TTC549 (cell line): ENCODE measurements around the gene CHPF2.

Experiments used
- FAIRE-seq: peaks from 2 replicates; lab custom pipeline; 2012; peaks lifted over from hg19 to GRCh38; lab: Jason Lieb, UNC

Gene CHPF2

DNA sequence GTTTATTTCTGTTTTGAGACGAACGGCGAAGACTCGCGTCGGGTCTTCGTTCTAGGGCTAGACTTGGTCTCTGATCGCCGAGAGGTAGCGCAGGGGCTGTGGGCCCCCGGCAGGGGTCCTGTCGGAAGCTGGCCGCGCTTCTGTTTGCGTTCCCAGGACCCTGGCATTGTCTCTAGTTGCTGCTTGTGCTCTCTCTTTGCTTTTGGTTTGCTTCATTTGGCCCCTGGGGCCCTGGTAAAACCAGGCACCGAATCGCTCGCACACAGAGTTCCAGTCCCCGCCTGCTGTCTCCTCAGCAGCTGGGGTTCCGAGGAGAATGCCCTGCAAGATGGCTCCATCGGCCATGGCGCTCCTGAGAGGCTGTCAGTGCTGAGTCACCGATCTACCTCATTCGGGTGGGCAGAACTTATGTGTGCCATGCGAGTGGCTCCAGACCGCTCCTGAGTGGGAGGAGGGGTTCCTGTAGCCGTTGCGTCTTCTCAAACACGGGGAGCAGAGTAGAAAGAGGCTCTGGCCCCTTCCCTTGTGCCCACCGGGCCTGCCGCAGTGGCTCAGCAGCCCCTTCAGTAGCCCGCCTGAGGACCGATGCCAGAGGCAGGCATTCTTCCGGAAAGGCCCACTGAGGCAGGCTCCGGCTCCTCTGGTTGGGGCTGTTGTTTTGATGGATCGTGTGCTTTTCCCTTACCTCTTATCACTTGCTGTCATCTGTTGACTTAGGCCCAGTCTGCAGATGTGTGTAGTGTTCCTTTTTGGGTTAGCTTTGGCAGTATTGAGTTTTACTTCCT, 826 bp downstream of the CHPF2 start:
- no peak for FAIRE-seq

DNA sequence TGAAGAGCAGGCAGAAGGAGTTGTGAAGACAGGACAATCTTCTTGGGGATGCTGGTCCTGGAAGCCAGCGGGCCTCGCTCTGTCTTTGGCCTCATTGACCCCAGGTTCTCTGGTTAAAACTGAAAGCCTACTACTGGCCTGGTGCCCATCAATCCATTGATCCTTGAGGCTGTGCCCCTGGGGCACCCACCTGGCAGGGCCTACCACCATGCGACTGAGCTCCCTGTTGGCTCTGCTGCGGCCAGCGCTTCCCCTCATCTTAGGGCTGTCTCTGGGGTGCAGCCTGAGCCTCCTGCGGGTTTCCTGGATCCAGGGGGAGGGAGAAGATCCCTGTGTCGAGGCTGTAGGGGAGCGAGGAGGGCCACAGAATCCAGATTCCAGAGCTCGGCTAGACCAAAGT, 1.5 kb downstream of the CHPF2 start:
- no peak for FAIRE-seq

DNA sequence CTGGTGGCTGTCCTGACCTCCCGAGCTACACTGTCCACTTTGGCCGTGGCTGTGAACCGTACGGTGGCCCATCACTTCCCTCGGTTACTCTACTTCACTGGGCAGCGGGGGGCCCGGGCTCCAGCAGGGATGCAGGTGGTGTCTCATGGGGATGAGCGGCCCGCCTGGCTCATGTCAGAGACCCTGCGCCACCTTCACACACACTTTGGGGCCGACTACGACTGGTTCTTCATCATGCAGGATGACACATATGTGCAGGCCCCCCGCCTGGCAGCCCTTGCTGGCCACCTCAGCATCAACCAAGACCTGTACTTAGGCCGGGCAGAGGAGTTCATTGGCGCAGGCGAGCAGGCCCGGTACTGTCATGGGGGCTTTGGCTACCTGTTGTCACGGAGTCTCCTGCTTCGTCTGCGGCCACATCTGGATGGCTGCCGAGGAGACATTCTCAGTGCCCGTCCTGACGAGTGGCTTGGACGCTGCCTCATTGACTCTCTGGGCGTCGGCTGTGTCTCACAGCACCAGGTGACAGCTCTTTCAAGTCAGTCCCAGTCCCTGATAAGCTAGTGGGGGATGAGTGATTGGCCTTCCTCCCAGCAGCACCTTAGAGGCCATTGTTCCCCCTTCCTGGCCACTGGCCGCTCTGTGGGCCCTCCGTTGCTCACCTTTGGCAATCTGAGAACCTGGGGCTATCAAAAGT, 3.0 kb downstream of the CHPF2 start:
- no peak for FAIRE-seq

- FAIRE-seq, result no peak
Observed at GRCh38 chr7:151236406-151236805, 4.1 kb downstream of the CHPF2 start.

- FAIRE-seq, result no peak
Observed at GRCh38 chr7:151237244-151238189, 5.2 kb downstream of the CHPF2 start.

DNA sequence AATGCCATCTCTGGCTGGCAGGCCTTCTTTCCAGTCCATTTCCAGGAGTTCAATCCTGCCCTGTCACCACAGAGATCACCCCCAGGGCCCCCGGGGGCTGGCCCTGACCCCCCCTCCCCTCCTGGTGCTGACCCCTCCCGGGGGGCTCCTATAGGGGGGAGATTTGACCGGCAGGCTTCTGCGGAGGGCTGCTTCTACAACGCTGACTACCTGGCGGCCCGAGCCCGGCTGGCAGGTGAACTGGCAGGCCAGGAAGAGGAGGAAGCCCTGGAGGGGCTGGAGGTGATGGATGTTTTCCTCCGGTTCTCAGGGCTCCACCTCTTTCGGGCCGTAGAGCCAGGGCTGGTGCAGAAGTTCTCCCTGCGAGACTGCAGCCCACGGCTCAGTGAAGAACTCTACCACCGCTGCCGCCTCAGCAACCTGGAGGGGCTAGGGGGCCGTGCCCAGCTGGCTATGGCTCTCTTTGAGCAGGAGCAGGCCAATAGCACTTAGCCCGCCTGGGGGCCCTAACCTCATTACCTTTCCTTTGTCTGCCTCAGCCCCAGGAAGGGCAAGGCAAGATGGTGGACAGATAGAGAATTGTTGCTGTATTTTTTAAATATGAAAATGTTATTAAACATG, 6.0 kb downstream of the CHPF2 start:
- no peak for FAIRE-seq

DNA sequence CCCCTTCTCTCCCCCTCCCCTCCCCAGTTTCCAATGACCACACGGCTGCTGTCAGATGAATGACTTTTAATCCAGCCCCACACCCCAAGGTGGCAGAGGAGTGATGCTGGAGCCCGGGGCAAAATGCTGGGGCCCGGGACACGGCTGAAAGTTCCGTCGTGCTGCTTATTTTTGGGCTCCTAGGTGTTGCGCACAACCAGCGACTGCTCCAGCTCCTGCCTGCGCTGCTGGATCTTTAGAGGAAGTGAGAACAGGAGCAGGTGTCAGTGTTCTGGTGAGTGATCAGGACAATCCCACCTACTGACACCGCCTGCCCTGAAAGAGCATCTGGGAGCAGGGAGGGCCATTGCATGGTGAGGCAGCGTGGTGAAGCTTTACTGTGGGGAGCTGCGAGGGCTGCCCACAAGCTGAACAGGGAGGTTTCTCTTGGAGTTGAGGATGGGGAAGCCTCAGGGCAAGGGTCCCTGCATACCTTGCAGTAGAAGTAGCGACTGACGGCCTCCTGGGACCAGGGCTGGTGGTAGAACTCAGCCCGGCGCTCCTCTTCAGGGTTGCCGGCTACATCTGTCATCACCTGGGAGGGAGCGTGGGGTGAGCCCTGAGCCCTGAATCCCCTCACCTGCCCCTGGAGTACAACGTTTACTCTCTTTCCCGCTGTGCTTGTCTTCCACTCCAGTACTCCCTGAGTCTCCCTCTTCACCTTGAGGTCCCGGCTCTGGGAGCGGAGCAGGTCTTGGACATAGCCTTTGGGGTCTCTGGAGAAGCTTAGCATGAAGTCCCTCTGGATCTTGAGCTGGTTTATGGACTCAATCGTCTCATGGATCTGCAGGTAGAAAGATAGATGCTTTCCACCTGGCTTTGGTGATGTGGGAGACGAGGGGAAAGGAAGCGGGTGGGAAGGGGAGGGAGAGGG, 6.9 kb downstream of the CHPF2 start:
- FAIRE-seq, result no peak

- FAIRE-seq, result no peak
Observed at GRCh38 chr7:151239837-151240459, 7.7 kb downstream of the CHPF2 start.

DNA sequence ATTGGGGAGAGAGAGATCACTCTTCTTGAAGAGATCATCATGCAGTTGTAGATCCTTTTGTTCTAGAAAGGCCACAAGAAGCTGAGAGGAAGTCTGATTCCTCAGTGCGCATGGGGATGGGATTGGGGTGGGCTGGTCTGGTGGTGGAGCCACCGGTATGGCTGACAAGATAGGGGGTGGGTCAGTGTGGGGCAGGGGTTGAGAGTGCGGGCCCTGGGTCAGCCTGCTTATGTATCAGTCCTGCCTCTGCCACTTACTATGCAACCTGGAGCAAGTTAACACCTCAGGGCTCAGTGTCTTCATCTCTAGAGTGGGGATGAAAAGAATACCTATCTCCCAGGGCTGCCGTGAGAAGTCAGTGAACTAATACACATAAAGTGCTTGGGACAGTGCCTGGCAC, 8.3 kb downstream of the CHPF2 start:
- no peak for FAIRE-seq

DNA sequence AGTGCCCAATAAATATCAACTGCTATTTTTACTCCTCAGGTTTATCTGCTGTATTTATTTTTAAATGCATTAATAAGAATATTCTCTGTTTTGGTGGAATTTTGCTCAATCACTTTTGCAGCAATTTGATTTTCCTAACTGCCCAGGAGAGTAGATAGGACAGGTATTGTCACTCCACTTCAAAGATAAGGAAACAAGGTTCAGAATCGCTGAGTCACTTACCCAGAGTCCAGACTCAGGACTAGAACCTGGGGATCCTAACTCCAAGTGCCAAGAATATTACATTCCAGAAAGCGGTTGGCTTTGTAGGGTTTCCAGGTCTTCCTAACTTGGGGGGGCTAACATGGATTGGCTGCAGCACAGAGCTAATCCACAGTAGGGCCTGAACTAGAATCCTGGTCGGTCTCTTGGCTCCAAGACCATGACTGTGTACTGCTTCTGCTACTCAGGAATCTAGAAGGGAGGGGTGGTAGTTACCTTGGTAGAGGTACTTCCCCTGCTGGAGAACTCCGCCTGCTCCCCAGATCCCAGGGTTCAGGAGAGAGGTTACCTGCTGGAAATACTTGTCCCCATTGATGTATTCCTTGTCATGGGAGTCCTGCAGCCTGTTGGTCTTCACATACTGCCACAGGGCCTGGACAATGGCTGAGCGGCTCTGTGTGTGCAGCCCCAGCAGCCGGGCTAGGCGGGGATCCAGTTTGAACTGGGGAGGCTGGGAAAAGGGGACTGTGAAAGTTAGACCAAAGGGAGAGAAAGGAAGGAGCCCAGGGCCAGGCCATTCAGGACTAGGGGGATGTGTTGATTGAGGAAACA, 8.9 kb downstream of the CHPF2 start:
- FAIRE-seq, result no peak

- no peak for FAIRE-seq
Observed at GRCh38 chr7:151241755-151242096, 9.4 kb downstream of the CHPF2 start.

DNA sequence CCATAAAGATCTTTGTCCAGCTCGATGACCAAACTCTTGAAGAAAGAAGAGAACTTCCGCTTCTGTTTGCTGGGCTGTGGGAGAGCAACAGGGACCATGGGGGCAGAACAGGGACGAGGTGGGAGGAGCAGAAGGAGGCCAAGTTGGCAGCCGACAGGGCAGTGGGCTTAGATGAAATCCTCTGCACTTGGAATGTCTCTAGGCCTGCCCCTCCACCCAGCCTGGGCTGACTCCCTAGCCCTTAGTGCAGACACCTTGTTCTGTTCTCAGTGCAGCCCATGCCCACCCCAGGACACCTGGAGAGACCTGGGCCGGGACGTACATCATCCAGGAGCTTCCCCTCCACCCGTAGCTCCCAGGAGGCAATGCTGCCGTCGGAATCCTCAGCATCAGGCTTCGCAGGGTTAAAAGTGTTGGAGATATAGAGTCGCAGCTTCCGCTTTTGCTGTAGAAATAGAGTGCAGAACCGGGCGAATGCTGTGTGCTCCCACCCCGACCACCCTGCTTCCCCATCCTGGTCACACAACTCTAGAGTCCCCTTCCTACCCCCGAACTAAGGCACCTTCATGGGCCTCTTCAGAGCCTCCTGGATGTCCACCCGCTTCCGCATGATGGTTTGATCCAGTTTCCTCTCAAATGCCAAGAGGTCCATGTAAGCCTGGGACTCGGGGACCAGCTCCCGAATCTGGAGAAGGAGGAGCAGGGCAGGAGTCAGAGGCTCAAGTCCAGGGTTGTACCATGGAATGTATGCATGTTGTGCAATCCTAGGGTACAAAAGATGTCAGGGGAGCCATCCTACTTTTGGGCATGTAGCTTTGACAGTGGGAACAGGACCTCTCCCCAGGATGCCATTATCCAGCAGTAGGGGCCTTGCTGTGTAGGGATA, 10.1 kb downstream of the CHPF2 start:
- FAIRE-seq, result no peak

DNA sequence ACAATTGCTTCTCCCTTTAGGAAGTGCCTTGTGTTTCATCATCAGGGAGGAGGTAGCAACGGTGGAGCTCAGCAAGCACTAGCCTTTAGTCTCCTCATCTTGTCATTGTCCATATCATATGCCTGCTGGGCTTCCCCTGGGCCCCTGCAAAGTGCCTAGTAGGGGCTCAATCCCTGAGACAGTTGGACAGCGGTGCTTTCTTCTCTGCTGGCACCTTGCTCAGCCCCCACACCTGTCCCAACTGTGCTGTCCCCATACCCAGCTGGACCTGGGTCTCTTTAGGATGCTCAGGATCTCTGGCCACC, 10.7 kb downstream of the CHPF2 start:
- no peak for FAIRE-seq

DNA sequence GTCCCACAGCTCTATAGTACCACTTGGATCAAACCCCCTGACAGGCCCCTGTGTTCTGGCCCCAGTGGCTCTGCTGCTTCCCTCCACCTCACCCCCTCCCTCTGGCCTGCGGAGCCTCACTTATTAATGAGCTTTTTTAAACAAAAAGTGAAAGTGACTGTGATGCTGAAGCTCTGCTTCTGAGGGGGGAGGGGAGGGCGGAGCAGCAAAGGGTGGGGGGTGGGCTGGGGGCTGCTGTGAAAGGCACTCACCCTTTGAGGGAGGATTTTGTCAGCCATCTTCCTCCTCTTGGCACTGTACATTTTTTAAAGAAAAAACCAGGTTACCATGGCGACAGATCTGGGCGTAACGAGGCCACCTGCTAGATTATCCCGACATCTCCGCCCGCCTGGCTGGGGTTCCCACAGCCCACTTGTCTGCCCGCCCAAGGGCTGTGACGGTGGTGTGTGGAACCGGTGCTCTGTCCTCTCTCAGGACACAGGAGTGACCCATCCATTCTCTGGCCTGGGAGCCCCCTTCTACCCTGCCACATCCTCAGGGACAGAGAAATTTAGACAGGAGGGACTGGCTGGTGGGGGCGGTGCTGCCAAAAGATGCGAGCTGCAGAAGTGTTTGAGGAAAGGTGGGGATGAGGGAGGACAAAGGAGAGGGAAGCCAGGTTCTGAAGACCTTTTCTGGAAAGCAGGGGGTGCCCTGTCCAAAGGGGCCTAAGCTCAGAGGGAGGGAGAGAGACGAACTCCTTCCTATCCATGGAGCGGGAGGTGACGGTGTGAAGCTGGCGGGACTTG, 11.3 kb downstream of the CHPF2 start:
- no peak for FAIRE-seq

- peak; percentile 11 for FAIRE-seq
Observed at GRCh38 chr7:151244196-151244840, 12.0 kb downstream of the CHPF2 start.

DNA sequence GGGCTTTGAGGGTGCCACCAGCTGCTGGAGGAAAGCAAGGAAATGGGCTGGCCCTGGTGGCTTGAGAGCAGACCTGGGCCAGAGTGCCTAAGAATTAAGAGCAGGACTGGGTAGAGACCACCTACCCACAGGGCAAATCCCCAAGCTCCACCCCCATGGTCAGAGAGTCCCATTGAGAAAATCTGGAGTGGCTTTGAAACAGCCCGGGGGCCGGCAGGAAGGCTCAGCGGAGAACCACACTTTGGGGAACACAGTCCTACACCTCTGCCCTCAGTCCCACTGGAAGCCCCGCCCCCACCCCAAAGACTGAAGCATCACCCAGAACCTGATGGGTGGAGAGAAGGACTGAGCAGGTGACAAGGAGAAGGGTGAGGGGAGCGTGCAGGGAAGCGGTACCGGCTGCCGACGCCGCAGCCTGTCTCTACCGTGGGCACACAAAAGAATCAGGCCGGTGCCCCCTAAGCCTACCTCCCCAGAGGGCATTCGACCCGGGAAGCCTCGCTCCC, 12.6 kb downstream of the CHPF2 start:
- FAIRE-seq, result no peak

DNA sequence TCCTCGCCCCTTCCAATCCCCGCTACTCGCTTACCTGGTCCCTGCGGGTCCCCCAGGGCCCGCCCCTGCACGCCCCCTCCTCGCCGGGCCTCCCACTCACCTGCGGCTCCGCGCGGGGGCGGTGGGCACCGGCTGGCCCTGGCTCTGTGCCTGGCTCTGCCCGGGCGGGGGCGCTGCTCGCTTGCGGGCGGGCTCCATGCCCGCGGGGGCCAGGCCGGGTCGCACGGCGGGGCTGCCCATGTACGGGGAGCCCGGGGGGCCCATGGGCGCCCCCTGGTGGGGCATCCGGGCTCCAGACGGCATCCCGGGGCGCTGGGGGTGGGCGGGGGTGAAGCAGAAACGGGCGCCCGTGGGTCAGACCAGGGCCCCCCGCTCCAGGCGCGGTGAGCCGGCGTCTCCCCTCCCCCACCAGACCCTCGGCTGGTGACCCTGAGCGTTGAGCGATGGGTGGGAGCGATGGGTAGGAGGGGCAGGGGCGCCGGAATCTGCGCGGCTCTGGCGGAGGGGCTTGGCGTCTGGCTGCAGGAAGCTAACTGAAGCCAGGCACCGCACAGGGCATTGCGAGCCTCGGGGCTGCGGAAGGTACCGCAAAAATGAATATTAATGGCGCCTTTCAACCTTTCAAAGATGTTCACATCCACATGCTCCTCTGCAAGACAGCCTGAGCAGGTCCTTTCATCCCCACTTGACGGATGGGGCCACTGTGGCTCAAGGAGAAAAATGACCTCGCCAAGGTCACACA, 13.2 kb downstream of the CHPF2 start:
- no peak for FAIRE-seq
